ENCODE measurements around the gene CTDSP1.
A peak's percentile ranks its signal among the peaks of the same experiment; 100 is the strongest.

CTDSP1 gene, protein sequence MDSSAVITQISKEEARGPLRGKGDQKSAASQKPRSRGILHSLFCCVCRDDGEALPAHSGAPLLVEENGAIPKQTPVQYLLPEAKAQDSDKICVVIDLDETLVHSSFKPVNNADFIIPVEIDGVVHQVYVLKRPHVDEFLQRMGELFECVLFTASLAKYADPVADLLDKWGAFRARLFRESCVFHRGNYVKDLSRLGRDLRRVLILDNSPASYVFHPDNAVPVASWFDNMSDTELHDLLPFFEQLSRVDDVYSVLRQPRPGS

DNA sequence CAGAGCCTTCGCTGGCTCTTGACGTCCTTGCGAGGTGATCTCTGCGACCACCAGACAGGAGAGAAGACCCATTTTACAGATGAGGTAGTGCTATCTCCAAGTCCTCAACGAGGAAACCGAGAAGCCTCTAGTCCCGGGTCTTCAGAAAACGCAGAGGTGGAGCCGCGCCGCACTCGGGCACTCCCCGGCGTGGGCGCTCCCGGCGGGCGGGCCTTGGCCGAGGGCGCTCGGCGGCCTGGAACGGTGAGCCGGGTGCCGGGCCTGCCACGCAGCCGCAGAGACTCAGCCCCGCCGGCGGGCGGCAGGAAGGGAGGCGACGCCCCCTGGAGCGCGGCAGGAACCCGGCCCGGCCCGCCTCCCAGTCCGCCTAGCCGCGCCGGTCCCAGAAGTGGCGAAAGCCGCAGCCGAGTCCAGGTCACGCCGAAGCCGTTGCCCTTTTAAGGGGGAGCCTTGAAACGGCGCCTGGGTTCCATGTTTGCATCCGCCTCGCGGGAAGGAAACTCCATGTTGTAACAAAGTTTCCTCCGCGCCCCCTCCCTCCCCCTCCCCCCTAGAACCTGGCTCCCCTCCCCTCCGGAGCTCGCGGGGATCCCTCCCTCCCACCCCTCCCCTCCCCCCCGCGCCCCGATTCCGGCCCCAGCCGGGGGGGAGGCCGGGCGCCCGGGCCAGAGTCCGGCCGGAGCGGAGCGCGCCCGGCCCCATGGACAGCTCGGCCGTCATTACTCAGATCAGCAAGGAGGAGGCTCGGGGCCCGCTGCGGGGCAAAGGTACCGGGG lies at the start of gene CTDSP1:
TSS of gene CTDSP1 (plus strand) at position 478 of the 776 bp plus-strand sequence. CDS start at position 701, 223 bp downstream.
- peak; percentile 94 for DNase-seq

DNA sequence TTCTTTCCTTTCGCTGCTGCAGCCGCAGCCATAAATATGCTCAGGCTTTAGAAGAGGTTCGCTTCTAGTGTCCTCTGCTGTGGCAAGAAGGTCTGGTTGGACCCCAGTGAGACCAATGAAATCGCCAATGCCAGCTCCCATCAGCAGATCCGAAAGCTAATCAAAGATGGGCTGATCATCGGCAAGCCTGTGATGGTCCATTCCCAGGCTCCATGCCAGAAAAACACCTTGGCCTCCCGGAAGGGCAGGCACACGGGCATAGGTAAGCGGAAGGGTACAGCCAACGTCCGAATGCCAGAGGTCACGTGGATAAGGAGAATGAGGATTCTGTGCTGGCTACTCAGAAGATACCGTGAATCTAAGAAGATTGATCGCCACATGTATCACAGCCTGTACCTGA lies 45.6 kb upstream of the CTDSP1 start:
- no peak for DNase-seq

DNA sequence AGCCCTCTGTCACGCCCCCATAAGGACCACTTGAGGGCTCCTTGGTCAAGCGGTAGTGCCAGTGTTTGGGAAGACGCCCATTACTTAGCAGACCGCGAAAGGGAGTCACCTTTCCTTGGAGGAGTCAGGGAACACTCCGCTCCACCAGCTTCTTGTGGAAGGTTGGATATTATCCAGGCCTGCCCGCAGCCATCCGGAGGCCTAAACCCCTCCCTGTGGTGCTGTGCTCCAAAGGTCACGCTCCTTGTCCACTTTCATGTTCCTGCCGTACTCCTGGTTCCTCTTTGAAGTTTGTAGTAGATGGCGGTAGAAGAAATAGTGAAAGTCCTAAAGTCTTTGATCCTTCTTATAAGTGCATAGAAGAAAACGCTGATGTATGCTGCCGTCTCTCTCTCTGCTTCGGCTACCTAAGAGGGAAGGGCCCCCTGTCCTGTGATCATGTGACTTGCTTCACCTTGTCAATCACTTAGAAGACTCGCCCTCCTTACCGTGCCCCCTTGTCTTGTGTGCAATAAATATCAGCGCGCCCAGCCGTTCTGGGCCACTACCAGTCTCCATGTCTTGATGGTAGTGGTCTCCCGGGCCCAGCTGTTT lies 44.7 kb upstream of the CTDSP1 start:
- no peak for DNase-seq

DNA sequence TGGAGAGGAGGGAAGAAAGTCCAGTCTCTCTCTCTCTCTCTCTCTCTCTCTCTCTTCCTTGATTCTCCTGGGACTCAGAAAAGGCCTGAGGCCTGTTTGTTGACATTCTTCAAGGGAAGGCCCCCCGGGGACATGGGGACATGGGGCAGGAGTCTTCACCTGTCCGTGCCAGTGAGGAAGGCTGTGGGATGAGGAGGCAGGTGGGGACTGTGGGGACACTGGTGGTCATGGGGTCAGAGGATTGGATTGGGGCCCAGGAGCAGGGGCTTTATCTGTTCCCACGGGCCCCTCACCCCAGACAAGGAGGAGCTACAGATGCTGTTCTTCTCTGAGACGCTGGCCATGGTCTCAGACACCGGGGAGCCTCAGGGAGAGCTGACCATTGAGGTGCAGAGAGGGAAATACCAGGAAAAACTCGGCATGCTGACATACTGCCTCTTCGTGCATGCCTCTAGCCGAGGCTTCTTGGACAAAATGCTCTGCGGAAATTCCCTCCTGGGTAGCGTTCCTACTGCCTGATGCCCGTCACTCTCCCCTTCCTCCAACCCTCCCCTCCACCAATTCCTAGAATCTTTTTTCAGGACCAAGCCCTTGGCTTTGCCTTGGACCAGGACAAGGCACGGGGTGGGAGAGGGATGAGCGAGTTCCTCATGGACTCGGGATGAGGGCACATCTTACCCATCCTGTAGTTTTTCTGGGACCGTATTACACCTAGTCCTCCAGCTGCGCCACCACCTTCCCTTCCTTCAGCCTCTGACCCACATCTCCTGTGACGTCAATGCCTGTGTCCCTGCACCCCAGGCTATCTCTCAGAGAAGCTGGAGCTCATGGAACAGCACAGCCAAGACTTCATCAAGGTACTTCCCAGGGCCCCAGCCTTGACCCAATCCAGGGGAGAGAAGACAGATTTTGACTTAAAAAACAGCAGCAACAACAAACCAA lies 42.2 kb upstream of the CTDSP1 start:
- DNase-seq: no peak

DNA sequence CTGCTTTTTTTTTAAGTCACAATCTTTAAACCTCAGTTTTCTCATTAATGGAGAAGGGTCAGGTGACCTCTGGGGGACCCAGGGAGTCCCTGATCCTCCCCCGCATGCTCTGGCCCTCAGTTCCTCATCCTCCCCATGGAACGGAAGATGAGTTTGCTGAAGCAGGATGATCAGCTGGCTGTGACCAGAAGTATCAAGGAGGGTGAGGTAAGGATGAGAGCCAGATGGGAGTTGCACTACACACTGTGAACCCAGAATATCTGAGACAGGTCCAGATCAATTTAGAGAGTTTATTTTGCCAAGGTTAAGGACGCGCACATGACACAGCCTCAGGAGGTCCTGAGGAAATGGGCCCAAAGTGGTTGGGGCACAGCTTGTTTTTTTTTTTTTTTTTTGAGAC lies 39.2 kb upstream of the CTDSP1 start:
- DNase-seq: no peak

DNA sequence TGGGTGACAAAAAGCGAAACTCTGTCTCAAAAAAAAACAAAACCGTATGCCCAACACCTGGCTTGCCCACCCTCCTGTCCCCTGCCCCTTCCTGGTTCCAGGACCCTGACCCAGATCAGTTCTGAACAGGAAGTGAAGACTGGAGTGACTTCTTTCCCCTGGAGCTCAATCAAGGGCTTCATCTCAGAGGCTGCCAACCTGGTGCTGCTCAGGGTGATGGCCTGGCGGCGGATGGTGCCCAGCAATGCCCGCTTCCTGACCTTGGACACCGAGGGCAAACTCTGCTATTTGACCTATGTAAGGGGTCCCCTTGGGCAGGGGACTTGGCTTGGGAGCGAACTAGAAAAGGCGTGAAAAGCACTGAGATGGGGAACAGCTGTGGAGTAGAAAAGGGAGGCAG lies 37.1 kb upstream of the CTDSP1 start:
- DNase-seq: no peak

DNA sequence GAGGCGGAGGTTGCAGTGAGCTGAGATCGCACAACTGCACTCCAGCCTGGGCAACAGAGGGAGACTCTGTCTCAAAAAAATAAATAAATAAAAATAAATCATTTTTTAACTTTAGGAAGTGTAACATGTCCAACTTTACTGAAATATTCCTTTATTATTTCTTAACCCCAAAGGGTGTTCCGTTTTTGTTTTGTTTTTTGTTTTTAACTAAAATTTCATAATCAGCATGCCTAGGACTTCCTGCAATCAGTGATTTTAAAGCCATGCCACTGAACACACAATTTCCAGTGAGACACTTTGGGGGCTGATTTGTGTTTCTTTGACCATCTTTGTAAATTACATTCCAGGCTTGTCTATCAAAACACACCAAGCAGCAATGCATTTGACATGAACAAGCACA lies 35.9 kb upstream of the CTDSP1 start:
- DNase-seq: no peak

DNA sequence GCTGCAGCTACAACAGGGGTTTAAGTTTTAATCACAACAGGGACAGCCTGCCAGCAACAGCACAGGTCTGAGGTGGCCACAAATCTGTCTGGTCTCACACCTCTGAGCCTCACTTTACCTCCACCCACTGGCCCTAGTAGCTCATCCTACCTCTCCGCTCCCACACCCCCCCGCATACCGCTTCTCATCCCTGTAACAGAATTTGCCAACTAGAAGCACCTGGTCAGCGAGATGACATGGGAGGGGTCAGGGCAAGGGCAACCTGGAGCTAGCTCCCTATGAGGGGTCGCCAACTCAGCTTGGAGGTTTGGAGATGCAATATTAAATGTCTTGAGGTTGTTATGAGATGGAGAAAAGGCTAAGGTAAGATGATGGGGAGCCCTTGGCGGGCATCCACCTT lies 35.5 kb upstream of the CTDSP1 start:
- no peak for DNase-seq

DNA sequence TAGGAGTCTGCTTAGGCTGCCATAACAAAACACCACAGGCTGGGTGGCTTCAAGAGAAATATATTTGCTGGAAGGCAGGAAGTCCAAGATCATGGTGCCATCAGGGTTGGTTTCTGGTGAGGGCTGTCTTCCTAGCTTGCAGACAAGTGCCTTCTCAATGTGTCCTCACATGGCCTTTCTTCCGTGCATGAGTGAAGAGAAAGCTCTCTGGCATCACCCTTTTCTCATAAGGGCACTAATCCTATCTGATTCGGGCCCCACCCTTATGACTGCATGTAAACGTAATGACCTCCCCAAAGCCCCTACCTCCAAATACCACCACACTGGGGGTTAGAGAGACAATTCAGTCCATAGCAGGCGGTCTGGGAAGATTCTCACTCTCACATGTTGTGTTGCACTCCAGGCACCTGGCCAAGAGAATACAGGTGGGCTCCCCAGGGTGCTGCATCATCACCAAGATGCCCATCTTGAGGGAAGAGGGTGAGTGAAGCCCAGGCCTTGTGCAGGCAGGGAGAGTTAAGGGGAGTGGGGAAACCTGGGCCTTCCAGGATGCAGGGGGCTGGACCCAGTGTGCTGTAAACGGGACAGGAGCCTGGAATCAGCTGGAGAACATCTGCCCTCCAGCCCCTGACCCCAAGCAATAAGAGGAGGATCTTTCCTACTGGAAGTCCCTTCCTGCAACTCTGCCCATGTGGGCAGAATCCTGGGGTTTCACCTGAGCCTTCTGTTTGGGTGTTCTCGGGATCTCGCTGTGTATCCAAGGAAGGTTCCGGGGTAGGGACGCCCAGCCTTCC lies 32.9 kb upstream of the CTDSP1 start:
- no peak for DNase-seq

DNA sequence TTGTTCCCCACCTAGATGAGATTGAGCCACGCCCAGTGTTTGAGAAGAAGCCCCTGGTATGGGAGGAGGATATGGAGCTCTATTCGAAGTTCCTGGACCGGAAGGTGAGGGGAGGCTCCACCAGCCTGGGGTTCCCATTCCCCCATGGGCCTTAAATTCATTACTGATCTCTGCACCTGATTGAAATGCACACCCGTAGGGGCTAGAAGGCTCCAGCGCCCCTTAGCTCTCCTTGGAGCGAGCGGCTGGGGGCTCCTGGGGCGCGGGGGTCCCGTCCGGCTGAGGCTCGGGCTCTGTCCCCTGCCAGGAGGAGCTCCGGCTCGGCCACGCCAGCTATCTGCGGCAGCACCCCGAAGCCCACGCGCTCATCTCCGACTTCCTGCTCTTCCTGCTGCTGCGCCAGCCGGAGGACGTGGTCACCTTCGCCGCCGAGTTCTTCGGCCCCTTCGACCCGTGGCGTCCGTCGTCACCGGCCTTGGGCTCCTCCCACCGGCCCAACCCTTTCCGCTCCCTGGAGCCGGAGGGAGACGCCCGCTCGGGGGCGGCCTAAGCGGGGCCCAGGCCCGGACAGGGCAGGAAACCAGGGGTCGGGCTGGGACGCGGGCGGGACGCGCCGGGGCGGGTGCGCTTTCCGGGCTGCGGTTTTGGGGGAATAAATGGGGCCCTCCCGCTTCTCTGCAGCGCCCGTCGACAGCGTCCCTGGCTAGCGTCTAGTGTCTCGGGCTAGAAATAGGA lies 32.1 kb upstream of the CTDSP1 start:
- peak; percentile 84 for DNase-seq

DNA sequence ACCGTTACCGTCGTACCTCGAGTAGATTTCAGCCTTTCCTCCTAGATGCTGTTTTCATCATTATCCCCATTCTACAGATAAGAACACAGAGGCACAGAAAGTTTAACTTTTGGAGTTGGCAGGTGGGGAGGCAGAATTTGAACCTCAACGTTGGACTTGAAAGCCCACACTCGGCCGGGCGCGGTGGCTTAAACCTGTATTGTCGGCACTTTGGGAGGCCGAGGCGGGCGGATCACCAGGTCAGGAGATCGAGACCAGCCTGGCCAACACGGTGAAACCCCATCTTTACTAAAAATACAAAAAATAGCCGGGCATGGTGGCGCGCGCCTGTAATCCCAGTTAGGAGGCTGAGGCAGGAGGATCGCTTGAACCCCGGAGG lies 31.5 kb upstream of the CTDSP1 start:
- no peak for DNase-seq

DNA sequence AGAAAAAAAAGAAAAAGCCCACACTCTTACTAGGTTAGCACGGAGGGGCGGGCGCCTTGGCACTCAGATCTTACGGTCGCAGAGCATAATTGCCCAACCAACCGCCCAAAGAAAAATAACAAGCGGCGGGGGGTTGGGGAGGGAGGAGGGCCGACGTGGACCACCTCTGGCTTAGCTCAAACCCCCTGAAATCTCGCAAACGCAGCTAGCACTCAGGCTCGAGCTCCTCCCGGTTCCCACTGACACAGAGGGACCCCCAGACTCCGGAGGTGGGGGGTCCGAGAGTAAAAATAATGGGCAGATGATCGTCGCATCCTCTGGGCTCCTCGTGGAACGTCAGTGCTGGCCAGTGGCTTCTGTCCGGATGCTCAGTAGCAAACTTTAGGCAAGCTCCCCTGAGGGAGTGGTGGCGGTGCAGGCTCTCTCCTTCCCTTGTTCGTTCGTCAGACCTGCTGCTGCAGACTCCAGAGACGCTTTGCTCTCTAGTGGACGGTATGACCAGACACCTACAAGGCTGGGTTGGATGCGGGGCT lies 31.0 kb upstream of the CTDSP1 start:
- DNase-seq: no peak

DNA sequence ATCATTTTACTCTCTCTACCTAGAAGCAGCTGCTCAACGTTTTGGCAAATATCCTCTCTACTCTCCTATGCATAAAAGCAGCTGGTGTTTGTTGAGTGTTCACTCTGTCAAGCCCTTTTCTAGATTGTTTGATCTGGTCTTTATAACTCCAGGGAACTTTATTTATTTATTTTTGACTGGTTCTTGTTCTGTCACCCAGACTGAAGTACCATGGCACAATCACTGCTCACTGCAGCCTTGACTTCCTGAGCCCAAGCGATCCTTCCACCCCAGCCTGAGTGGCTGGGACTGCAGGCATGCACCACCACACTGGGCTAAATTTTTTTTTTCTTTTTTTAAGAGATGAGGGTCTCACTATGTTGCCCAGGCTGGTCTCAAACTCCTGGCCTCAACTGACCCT lies 30.3 kb upstream of the CTDSP1 start:
- no peak for DNase-seq

DNA sequence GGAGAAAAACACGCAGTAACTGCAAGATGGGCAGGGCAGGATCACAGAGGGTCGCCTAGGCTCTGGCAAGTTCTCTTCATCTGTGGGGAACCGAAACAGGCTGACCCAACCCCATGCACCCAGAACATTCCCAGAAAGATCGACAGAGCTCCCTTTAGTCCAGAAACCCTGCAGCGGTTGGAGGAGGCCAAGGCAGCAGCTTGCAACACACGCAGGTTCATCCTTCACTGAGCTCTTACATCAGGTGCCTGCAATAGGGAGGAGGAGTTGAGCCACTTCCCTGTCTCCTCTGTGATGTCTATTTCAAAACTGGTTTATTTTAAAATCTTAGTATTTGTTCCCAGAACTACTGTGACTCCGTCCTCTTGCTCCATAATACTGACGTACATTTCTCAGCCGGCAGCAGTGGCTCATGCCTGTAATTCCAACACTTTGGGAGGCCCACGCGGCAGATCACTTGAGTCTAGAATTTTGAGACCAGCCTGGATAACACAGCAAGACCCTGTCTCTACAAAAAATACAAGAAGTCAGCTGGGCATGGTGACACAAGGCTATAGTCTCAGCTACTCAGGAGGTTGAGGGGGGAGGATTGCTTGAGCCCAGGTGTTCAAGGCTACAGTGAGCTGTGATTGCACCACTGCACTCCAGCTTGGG lies 29.1 kb upstream of the CTDSP1 start:
- peak; percentile 16 for DNase-seq

DNA sequence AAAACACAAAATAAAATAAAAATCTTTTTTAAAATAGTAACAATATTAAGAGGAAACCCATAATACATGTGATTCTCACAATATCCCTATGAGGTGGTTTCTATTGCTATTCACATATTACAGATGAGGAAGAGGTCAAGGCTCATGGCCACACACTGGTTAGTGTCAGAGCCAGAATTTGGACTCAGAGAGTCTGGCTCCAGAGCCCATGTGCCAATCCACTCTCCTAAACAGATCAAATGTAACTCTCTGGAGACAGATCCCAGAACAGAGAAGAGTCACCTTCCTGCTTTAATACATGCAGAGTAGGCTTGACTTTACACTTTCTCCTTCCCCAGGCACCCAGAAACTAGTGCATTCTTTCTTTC lies 27.7 kb upstream of the CTDSP1 start:
- DNase-seq: no peak

DNA sequence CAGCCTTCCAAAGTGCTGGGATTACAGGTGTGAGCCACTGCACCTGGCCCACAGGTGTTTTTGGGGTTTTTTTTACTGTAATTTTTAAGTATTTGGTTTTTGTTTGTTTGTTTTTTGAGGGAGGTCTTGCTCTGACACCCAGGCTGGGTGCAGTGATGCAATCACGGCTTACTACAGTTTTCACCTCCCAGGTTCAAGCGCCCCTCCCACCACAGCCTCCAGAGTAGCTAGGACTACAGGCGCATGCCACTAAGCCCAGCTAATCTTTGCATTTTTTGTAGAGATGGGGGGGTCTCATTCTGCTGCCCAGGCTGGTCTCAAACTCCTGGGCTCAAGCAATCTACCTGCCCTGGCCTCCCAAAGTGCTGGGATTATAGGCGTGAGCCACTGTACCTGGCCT lies 24.9 kb upstream of the CTDSP1 start:
- DNase-seq: no peak

DNA sequence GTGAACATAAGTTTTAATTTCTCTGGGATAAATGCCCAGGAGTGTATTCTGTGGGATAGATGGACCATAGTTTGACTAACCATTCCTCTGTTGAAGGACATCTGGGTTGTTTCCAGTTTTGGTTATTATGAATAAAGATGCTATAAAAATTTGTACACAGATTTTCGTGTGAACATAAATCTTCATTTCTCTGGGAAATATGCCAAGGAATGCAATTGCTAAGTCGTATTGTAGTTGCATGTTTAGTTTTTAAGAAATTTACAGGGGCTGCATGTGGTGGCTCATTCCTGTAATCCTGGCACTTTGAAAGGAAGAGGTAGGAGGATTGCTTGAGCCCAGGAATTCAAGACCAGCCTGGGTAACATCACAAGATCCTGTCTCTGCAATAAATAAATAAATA lies 24.5 kb upstream of the CTDSP1 start:
- no peak for DNase-seq

DNA sequence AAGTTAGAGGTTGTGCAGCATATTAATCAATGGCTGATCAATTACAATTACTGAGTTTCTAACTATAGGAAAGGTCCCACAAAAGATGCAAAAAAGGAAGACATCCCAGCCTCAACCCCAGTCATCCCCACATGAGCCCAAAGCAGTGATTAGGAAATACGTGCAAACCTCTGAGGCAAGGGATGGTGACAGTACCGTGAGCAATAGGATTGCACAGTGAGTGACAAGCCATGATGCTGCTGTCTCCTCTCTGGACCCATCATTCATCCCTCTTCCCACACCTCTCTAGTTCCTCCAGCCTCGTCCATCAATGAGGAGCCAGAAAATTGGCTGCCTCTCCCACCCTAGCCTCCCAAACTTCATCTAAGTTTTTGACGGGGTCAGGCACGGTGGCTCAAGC lies 21.6 kb upstream of the CTDSP1 start:
- no peak for DNase-seq

DNA sequence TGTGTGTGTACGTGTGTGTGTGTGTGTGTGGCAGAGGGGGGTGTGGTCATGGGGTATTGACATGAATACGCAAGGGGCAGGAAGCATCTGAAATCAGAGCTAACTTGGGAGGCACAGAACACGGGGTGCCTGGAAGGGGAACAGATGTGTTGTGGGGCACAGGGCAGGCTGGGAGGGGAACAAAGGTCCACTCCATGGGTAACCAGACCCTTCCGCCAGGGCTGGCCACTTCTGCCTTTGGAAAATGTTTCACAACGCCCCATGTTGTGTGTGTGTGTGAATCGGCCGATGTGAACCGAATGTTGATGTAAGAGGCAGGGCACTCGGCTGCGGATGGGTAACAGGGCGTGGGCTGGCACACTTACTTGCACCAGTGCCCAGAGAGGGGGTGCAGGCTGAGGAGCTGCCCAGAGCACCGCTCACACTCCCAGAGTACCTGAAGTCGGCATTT lies 17.7 kb upstream of the CTDSP1 start, which contains the start of gene SLC11A1:
TSS of gene SLC11A1 (plus strand) at position 358 of the 451 bp plus-strand sequence. CDS start 96 bp downstream, outside the sequence.
- DNase-seq: no peak

DNA sequence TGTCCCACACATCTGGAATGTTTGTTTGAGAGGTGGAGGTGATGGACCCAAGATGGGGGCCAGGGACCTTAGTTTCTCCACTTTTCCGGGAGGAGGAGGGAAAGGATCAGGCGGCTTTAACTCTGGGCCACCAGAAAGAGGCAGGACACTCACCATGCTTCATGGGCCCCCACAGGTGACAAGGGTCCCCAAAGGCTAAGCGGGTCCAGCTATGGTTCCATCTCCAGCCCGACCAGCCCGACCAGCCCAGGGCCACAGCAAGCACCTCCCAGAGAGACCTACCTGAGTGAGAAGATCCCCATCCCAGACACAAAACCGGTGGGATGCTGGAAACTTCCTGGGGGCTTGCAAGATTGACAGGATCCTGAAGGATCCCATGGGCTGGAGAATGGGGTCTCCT lies 16.9 kb upstream of the CTDSP1 start:
- DNase-seq: no peak
